OCI-LY1 (cell line): Measurements from ENCODE around the gene SHISA5.

Experiments
- H2AFZ ChIP-seq: fragments of 200-600 bp; sonication (generic), shearing (Covaris generic); 2 replicates; pipeline ENCODE4 v1.6.0; 2014; ENCODE audit warnings: antibody characterized with exemption, mild to moderate bottlenecking, low read length
- H3F3A ChIP-seq: fragments of 200-600 bp; sonication (generic), shearing (Covaris generic); 2 replicates; pipeline ENCODE4 v1.6.0; 2014; ENCODE audit warnings: mild to moderate bottlenecking, antibody characterized with exemption, low read length, moderate library complexity; ENCODE audit not compliant: insufficient read depth
- H3K27ac ChIP-seq: fragments of 200-600 bp; sonication (generic); 2 replicates; pipeline ENCODE4 v1.5.1; 2014; ENCODE audit warnings: low read length, mixed run types, mild to moderate bottlenecking, low read depth; ENCODE audit not compliant: poor library complexity, severe bottlenecking
- H3K27me3 ChIP-seq: fragments of 200-600 bp; sonication (generic); 2 replicates; pipeline ENCODE4 v1.6.0; 2014; ENCODE audit warnings: antibody characterized with exemption, mild to moderate bottlenecking, low read length, moderate library complexity; ENCODE audit not compliant: insufficient read depth
- H3K36me3 ChIP-seq: fragments of 200-600 bp; sonication (generic); 2 replicates; pipeline ENCODE4 v1.6.1; 2014; ENCODE audit warnings: mild to moderate bottlenecking, antibody characterized with exemption, low read length, moderate library complexity, mixed read lengths; ENCODE audit not compliant: insufficient read depth
- H3K4me1 ChIP-seq: fragments of 200-600 bp; sonication (generic); 2 replicates; pipeline ENCODE4 v1.5.1; 2014; ENCODE audit warnings: mild to moderate bottlenecking, low read length, moderate library complexity; ENCODE audit not compliant: insufficient read depth, severe bottlenecking
- H3K4me2 ChIP-seq: fragments of 200-600 bp; sonication (generic), shearing (Covaris generic); 2 replicates; pipeline ENCODE4 v1.6.1; 2014; ENCODE audit warnings: low read length
- H3K4me3 ChIP-seq: fragments of 200-600 bp; sonication (generic); 2 replicates; pipeline ENCODE4 v1.5.1; 2014; ENCODE audit warnings: low read length, low read depth, mild to moderate bottlenecking, mixed read lengths; ENCODE audit not compliant: poor library complexity, severe bottlenecking
- H3K79me2 ChIP-seq: fragments of 200-600 bp; shearing (Covaris generic); 2 replicates; pipeline ENCODE4 v1.6.1; 2016; ENCODE audit warnings: mixed run types, low read length, mixed read lengths; ENCODE audit not compliant: insufficient read depth
- H3K9ac ChIP-seq: fragments of 200-600 bp; sonication (generic), shearing (Covaris generic); 2 replicates; pipeline ENCODE4 v1.6.1; 2014; ENCODE audit warnings: mild to moderate bottlenecking, low read length, mixed read lengths
- H3K9me2 ChIP-seq: fragments of 200-600 bp; sonication (generic), shearing (Covaris generic); 2 replicates; pipeline ENCODE4 v1.6.1; 2014; ENCODE audit warnings: low read depth, mild to moderate bottlenecking, low read length, mixed read lengths
- H3K9me3 ChIP-seq: fragments of 200-600 bp; shearing (Covaris generic); 2 replicates; pipeline ENCODE4 v1.6.1; 2014; ENCODE audit warnings: low read length, mixed read lengths
- H4K20me1 ChIP-seq: fragments of 200-600 bp; sonication (generic), shearing (Covaris generic); 2 replicates; pipeline ENCODE4 v1.6.0; 2016; ENCODE audit warnings: mild to moderate bottlenecking, low read length; ENCODE audit not compliant: insufficient read depth
- CTCF ChIP-seq: fragments of 200-600 bp; sonication (generic), shearing (Covaris generic); IDR thresholded peaks from 2 replicates; pipeline ENCODE4 v1.5.1; 2017; ENCODE audit warnings: mild to moderate bottlenecking, antibody characterized with exemption, low read length, moderate library complexity, mixed read lengths
- EZH2 ChIP-seq: fragments of 200-600 bp; sonication (generic), shearing (Covaris generic); IDR thresholded peaks from 2 replicates; pipeline ENCODE4 v1.8.0; 2017; ENCODE audit warnings: borderline replicate concordance, mixed run types, mild to moderate bottlenecking, antibody characterized with exemption, low read length, moderate library complexity, mixed read lengths

Gene SHISA5

GRCh38 chr3:48466386-48467109, 37.4 kb downstream of the SHISA5 start:
- Histone ChIP-seq H3K4me2 (peak overlapping the region; percentile 82), H3K36me3 (peaks cover 34% of the 10 kb centered on the region; the same call in 1 of the 2 replicates), H3K27me3 (no peaks in the 10 kb centered on the region), H3K27ac (peak overlapping the region; percentile 72), H4K20me1 (no peaks in the 10 kb centered on the region), H3K9ac (peak overlapping the region; percentile 82), H3K9me2 (no peaks in the 10 kb centered on the region), H3K4me3 (peak overlapping the region; percentile 68), H2AFZ (no peak overlapping the region), H3F3A (no peaks in the 10 kb centered on the region), H3K4me1 (peaks cover 55% of the 10 kb centered on the region), H3K9me3 (no peaks in the 10 kb centered on the region), H3K79me2 (no peaks in the 10 kb centered on the region)
- no peak for TF ChIP-seq CTCF
- no peak for TF ChIP-seq EZH2

DNA sequence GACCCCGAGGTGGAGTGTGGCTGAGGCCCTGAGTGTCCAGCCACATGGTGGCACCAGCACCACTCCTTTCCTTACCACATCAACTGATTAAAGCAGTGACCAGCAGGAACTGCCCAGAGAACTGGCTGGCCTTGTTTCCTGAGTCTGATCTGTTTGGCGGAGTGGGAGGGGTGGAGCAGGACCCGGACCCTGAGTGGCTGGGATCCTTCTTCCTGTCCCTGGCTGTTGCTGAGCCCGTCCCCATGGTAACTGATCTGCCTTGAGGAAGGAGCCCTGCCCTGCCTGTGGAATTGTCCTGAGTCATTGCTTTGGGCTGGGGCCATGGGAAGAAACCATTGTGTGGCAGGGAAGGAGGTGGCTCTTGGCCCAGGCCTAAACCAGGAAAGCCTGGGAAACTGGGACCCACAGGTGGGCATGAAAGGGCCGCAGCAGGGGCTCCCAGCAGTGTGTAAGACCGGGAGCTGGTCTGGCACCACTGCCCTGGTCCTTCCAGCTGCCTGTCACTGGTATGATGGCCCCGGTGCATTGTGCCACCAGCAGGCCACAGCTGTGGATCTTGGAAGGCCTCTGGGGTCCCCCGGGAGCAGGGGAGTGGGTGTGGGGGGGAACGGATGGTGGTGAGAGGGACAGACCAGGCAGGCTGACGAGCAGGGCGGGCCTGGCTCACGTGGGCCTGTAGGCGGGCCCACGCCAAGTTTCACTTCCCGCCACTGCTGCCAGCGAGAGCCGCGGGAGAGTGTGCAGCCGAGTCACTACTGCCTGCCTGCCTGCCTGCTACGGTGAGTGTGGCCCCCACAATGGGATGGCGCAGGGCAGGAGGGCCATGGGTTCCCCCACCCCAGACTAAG, 38.2 kb downstream of the SHISA5 start:
- Histone ChIP-seq H3K9me2 (no peaks in the 10 kb centered on the region), H3K36me3 (peaks cover 42% of the 10 kb centered on the region), H3K27me3 (no peaks in the 10 kb centered on the region), H3F3A (no peaks in the 10 kb centered on the region), H2AFZ (no peak overlapping the region), H3K4me3 (peak overlapping the region; percentile 68), H3K27ac (peak overlapping the region; percentile 72), H3K9me3 (no peaks in the 10 kb centered on the region), H4K20me1 (no peaks in the 10 kb centered on the region), H3K4me2 (peak overlapping the region; percentile 82), H3K9ac (peak overlapping the region; percentile 82), H3K4me1 (peaks cover 54% of the 10 kb centered on the region), H3K79me2 (no peaks in the 10 kb centered on the region)
- TF ChIP-seq EZH2 (no peak), CTCF (peak; percentile 57; the same call in 1 of the 2 replicates)

GRCh38 chr3:48465237-48465530, 38.8 kb downstream of the SHISA5 start:
- Histone ChIP-seq H3K9me2 (no peaks in the 10 kb centered on the region), H3K27me3 (no peaks in the 10 kb centered on the region), H3K9ac (no peak overlapping the region), H4K20me1 (no peaks in the 10 kb centered on the region), H3K79me2 (no peaks in the 10 kb centered on the region), H2AFZ (no peak overlapping the region), H3K9me3 (no peaks in the 10 kb centered on the region), H3K4me1 (peaks cover 48% of the 10 kb centered on the region), H3K4me3 (no peak overlapping the region), H3K36me3 (peaks cover 45% of the 10 kb centered on the region), H3F3A (no peaks in the 10 kb centered on the region), H3K27ac (peak overlapping the region; percentile 72), H3K4me2 (no peak overlapping the region)
- TF ChIP-seq CTCF (no peak), EZH2 (no peak)
